Gastroesophageal sphincter (tissue), 3 donors: ENCODE results near the gene SLC49A3.

Source experiments
- EP300 ChIP-seq: sonication (generic); formaldehyde crosslinking; IDR thresholded peaks from one replicate; pipeline ENCODE4 v1.6.1; 2017; ENCODE audit warnings: antibody characterized with exemption, mild to moderate bottlenecking
- POLR2A ChIP-seq, 2 donors: fragments of 450-650 bp; IDR thresholded peaks; one replicate each; pipeline ENCODE4 v1.6.1; 2017; ENCODE audit warnings: antibody characterized with exemption in 2 of 2, mild to moderate bottlenecking in 2 of 2, moderate library complexity in 1 of 2
- POLR2AphosphoS5 ChIP-seq: sonication (generic); formaldehyde crosslinking; IDR thresholded peaks from one replicate; pipeline ENCODE4 v1.6.1; 2017; ENCODE audit warnings: antibody characterized with exemption
- TF ChIP-seq, protein P1 (sequence below), 4 experiments: fragments of 200-600 bp in 2 of 4; fragments of 450-650 bp in 2 of 4; sonication (generic) in 1 of 4; IDR thresholded peaks; one replicate each; pipeline ENCODE4 v1.5.1; 2017 to 2019; ENCODE audit warnings: antibody characterized with exemption in 4 of 4, mild to moderate bottlenecking in 2 of 4, moderate library complexity in 2 of 4

DNA sequence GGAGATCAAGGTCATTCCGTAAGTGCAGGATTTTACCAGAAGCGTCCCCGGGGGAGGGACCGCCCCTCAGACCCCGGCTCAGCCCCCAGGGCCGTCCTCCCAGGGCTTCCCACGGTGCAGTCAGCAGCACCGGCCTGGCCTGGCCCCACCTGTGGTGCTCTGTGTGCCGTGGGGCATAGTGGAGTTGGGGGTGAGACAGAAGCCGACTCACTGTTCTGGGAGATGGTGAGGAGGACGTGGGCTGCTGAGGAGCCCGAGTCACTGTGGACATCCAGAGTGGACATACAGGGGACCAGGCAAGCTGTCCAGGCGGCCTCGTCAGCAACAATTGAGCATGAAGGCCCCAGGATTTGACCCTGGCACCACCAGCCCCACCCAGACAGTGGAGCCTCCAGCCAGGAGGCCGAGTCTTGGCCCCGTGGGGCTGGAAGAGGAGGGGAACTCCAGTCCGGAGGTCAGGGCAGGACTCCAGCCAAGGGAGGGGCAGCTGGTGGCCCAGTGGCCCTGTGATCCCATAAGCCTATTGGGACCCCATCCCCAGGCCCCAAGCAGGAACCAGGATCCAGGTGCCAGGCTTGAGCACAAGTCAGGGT lies 34.0 kb downstream of the SLC49A3 start:
- TF ChIP-seq, protein P1, sequence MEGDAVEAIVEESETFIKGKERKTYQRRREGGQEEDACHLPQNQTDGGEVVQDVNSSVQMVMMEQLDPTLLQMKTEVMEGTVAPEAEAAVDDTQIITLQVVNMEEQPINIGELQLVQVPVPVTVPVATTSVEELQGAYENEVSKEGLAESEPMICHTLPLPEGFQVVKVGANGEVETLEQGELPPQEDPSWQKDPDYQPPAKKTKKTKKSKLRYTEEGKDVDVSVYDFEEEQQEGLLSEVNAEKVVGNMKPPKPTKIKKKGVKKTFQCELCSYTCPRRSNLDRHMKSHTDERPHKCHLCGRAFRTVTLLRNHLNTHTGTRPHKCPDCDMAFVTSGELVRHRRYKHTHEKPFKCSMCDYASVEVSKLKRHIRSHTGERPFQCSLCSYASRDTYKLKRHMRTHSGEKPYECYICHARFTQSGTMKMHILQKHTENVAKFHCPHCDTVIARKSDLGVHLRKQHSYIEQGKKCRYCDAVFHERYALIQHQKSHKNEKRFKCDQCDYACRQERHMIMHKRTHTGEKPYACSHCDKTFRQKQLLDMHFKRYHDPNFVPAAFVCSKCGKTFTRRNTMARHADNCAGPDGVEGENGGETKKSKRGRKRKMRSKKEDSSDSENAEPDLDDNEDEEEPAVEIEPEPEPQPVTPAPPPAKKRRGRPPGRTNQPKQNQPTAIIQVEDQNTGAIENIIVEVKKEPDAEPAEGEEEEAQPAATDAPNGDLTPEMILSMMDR (IDR thresholded peaks at IDR 0.05): no peak
- no peak for TF ChIP-seq POLR2A (IDR thresholded peaks at IDR 0.05)
- no peak for TF ChIP-seq EP300
- no peak for TF ChIP-seq POLR2AphosphoS5
